Measurements from ENCODE around the gene DNAJC6.

DNAJC6 gene

GRCh38 chr1:65297706-65298105 lies 11.6 kb upstream of the DNAJC6 start:
- DNase-seq = no peak

DNA sequence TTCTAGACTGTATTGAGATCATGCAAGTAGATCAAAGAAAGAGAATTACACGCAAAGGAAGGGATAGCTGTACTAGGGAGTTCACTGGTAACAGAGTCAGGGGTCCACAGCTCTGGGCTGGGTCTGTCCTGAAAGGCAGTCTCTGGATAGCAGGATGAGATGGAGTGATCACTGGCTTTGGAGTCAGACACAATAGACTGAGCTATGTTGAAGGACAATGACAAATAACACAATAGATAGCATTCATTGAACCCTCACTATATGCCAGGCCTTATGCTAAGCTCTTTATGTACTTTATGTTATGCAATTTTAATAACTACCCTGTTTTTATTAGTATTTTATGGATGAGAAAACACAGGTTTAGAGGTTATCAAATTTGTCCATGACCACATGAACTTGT lies 10.0 kb upstream of the DNAJC6 start:
- DNase-seq = no peak

GRCh38 chr1:65308781-65309303 lies 501 bp upstream of the DNAJC6 start:
- DNase-seq = no peak

- no peak for DNase-seq
Observed at GRCh38 chr1:65310078-65310587, 790 bp downstream of the DNAJC6 start.

- DNase-seq = no peak
Observed at GRCh38 chr1:65311760-65312159, 2.4 kb downstream of the DNAJC6 start.

DNA sequence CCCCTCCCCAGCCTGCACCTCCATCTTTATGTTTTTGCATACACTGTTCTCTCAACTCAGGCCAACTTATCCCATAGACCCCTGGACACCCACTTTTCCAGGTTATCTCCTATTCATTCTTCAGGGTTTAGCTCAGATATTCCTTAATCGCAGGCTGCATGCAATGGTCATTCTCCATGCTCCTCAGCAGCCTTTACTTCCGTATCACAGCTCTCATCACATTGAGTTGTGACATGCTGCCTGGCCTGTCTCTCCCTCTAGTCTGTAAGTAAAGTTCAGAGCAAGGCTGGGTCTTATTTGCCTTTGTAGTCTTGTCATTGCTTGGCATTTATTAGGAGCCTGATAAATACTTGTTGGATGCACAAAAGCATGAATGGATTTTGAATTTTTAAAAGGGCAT lies 6.9 kb downstream of the DNAJC6 start:
- no peak for DNase-seq

DNA sequence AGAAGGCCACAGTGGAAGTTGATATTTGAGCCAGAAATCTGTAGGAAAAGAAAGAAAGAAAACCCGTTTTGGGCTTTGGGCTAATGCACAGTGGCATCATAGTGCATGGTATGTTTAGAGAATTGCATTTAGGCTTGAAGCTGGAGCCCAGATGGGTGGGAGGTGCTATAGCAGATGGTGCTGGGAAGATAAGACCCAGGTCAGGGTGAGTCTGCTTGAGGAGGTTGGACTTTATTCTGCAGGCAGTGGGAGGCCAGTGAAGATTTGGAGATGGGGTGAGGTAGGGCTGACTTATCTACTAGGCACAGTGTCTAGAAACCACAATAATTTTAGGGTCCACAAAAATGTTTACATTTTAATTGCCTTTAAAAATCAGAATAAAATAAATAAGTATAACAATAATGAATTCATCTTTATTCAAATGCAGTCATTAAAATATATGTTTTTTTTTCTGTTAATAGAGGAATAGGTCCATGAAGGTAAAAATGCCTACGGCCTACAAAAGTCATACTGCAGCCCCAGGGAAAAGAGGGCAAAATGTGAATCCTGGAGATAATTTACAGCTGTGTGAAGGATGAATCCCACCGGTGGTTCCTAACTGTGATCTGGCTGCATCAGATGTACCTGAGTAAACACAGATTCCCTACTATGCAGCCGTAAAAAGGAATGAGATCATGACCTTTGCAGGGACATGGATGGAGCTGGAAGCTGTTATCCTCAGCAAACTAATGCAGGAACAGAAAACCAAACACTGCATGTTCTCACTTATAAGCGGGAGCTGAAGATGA lies 8.7 kb downstream of the DNAJC6 start:
- DNase-seq = no peak

- DNase-seq = no peak
Observed at GRCh38 chr1:65319141-65319540, 9.8 kb downstream of the DNAJC6 start.

GRCh38 chr1:65319754-65320153 lies 10.4 kb downstream of the DNAJC6 start:
- DNase-seq = no peak

DNA sequence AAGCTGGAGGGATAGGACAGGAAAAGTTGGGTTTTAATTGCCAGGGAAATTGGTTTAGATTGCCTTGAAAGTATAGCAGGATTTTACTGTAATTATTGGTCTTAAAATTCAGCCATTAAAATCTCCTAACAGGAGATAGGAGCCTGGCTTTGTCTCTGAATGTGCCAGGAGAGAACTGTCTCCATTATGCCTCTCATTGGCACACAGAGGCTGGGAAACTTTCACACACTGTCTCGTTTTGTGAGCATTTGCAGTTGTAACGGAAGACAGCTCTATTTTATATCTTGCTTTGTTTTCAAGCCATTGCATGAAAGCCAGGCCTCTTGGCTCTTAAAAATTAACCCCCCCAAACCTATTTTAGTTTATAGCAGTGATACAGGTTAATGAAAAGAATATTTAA lies 12.5 kb downstream of the DNAJC6 start:
- DNase-seq = no peak

DNA sequence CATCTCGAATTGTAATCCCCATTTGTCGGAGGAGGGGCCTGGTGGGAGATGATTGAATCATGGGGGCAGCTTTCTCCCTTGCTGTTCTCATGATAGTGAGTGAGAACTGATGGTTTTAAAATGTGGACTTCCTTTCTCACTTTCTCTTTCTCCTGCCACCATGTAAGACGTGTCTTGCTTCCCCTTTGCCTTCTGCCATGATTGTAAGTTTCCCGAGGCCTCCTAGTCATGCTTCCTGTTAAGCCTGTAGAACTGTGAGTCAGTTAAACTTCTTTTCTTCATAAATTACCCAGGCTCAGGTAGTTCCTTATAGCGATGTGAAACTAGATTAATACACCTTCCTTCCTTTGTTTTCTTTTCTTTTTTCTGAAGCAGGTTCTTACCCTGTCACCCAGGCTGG lies 13.9 kb downstream of the DNAJC6 start:
- no peak for DNase-seq

DNA sequence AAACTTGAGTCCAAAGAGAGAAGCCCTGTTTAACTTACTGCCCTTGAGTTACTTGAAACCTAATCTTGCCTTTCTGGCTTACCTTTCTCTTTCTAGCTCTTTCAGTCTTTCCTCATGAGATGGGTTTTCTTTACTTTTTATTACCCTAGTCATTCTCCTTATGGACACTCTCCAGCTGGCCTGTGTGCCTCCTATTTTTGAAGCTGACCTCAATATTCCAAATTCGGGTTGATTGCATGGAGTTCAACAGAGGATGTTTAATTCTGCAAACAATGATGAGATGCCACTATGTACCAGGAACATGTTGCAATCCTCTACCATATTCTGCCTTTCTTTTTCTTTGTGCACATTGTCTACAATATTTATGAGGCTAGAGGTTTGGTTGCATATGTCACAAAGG lies 20.7 kb downstream of the DNAJC6 start:
- DNase-seq = no peak

DNA sequence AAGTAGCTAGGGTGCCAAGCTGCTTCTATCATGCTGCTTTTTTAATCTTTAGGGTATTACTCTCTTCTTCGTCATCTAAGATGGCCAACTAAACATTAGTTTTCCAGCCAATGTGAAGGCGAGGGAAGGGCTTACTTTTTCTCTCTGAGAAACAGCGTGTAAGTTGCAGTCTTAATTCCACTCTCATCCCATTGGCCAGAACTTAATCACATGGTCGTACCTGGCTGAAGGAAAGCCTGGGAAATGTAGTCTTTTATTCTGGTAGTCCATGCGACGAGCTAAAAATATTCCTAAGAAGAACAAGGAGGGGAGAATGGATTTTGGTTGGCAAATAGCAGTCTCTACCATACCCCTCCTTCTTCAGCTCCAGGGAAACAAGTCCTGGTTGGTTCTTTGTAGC lies 21.5 kb downstream of the DNAJC6 start:
- DNase-seq = no peak

DNA sequence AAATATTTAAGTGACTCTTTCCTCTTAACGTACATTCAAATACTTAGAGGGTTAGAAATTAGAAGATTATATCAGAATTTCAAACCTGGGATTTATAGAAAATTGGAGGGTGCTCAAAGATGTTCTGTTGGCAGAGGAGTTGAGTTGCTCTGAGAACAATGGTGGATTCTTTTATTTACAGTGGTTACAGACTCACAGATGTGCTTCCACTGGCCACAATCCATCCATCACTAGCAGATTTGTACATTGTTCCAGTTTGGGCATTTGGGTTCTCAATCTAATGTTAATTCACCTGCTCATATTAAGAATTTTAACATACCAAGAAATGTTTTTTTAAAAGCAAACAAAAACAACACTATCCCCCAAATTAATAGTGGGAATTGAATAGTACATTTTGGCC lies 23.5 kb downstream of the DNAJC6 start:
- DNase-seq = no peak

DNA sequence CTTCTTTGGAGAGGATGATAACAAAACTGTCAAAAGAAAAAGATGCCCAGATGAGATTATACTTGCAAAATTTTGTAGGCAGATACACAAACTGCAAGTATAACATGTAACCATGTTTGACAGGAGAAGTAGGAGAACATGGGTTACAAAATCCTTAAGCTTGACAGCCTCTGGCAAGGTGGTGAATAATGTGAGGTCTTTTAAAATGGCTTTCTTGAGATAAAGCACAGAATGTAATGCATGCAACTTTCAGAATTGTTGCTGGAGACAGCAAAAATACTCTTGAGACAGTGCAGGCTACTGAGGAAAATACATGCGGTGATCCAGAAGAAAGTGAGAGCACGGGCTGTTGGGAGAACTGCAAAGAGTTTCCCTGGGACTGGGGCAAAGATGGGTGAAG lies 24.7 kb downstream of the DNAJC6 start:
- no peak for DNase-seq

DNA sequence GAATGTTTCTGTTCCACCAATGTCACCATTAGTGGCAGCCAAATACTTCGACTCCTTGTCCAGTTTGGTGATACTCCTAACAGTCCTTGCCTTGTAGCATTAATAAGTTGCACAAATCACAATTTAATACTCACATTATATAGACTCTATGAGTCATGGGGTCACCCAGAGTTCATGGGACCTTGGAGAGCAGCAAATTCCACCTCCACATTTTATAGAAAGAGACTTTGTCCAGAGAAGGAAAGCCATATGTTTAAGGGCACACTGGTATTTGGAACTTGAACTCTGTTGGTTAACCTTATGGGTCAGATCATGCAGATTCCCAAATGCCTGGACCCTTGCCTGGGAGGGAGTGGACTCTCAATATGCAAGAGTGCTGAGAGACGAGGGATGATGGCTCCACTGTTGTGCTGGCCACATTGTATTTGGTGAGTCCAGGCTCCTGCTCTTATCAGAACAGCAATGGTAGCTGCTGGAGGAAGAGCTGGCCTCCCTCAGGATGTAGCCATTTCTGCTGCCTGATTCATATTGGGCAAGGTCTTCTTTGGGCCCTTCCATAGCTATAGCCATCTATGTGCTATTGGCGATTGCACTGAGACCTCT lies 30.6 kb downstream of the DNAJC6 start:
- no peak for DNase-seq

DNA sequence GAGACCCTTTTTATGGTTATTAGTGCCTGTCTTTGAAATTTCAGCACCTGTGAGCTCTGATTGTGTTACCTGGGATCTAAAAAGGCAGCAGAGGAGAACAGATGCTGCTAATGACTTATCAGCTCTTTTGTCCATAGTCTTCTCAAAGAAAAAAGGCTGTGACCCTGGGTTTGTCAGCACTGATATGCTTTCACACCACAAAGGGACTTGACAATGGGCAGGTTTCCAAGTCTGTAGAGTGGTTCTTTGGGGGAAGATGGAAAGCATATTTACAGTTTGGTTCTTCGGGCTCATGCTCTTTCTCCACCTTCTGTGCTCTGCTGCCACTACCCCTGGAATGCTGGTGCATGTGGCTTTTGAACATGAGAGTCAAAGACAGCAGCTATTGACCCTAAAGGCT lies 32.0 kb downstream of the DNAJC6 start:
- no peak for DNase-seq

- DNase-seq = no peak
Observed at GRCh38 chr1:65343286-65343685, 33.9 kb downstream of the DNAJC6 start.

DNA sequence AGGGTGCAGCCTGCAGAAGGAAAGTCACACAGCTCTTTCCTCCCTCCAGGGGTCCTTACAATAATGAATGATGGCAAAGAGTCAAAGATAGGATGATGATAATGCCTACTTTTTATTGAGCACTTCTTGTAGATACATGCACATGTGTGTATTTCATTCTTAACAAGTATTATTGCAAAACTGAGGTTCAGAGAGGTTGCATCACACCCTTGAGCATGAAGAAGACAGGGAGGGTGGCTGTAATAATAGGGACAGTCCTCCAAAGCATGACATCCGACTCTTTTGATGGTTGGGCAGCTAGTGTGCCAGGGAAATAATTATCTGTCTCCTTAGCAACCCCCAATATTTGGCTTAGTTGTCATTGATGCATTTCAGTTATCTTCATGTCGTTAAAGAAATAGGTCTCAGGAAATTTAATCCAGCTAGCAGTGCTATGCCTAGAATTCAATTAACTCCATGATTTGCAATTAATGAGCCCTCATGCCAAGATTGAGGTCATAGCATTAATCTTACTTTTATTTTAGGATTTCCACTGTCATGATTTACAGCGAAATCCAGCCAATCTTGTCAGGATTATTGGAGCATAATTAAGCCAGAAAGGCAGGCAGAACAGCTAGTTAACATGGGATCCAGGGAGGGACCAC lies 35.0 kb downstream of the DNAJC6 start:
- DNase-seq = no peak

DNA sequence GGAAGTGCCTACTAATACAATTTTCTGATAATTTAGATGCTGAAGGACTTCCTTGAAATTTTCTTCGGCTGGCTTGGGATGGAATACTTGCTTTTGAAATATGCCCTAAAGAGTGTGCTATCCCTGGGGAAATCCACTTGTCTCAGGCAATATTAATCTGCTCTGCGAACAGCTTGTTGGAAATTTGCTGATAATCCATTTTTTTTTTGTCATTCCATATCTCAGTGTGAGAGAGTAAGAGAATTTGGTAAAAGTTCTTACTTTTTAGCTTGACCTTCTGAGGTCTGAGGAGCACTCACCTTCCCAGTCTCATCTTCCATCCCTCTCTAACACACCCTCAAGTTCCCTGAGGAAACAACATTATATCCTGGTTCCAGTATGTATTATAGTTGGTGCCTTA lies 36.8 kb downstream of the DNAJC6 start:
- no peak for DNase-seq

- DNase-seq = no peak
Observed at GRCh38 chr1:65355031-65355712, 45.8 kb downstream of the DNAJC6 start.

DNA sequence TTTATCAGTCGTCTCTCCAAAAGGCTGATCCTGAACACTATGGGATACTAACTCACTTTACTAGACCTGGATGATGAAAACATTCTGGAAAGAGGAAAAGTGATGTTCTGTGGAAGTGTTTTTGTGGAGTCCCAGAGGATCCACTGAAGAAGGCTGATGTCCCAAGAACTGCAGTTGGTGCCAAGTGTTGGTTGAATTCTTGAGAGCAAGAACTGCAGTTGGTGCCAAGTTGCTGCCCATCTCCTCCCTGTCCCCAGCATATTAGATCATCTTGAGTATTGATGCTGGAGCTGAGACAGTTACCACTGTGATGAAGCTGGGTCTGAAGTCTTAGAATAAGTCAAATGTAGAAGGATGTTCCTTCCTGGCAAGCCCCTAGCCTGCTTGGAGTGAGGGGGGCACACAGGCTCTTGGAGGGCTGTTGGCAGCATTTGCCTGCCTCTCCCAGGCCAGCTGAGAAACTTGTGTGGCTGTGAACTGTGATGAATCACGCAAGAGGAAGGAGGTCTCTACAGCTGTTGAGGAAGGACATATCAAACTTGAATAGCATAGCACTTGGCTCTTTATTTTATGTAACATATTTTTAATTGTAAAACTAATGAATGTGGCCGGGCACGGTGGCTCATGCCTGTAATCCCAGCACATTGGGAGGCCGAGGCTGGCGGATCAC lies 48.1 kb downstream of the DNAJC6 start:
- no peak for DNase-seq

DNA sequence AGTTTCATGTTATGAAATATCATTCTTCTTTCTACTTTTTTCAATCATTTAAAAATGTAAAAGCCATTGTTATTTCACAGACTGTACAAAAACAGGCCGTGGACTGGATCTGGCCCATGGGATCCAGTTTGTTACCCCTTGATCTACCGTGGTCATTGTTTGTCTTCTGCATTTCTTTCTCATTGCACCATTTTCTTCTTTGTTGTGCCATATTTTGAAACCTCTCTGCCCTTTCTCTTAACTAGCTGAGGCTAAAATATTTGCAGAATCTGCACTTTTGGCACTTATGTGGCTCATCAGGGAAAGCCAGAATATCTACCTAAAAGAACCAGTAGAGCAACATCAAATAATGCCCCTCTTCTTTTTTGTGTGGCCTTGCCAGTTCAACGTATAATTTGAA lies 50.5 kb downstream of the DNAJC6 start:
- no peak for DNase-seq

Data from GOT3 (cell line).